ENCODE results near the gene TMEM131L. TPM values are rescaled to one million over a fixed set of nuclear protein-coding genes. Genes with fewer than 3 reads are reported as not detected.

The TMEM131L gene
- polyA plus RNA-seq, 1 donor = 61.1 TPM

GRCh38 chr4:153474251-153474650 lies 8.1 kb downstream of the TMEM131L start:
- DNase-seq = no peak

GRCh38 chr4:153476829-153477574 lies 10.8 kb downstream of the TMEM131L start:
- no peak for DNase-seq

- DNase-seq = no peak
Measured at GRCh38 chr4:153479101-153479500, 12.9 kb downstream of the TMEM131L start.

- no peak for DNase-seq
Measured at GRCh38 chr4:153480704-153481103, 14.5 kb downstream of the TMEM131L start.

GRCh38 chr4:153481478-153481877 lies 15.3 kb downstream of the TMEM131L start:
- no peak for DNase-seq

- no peak for DNase-seq
Measured at GRCh38 chr4:153483432-153484418, 17.6 kb downstream of the TMEM131L start.

GRCh38 chr4:153485359-153485758 lies 19.2 kb downstream of the TMEM131L start:
- no peak for DNase-seq

- no peak for DNase-seq
Measured at GRCh38 chr4:153485860-153486259, 19.7 kb downstream of the TMEM131L start.

GRCh38 chr4:153486281-153487151 lies 20.4 kb downstream of the TMEM131L start:
- no peak for DNase-seq

GRCh38 chr4:153488006-153488891 lies 22.1 kb downstream of the TMEM131L start:
- no peak for DNase-seq

GRCh38 chr4:153489856-153490558 lies 23.8 kb downstream of the TMEM131L start:
- no peak for DNase-seq

GRCh38 chr4:153490985-153491483 lies 24.9 kb downstream of the TMEM131L start:
- no peak for DNase-seq

GRCh38 chr4:153494562-153494961 lies 28.4 kb downstream of the TMEM131L start:
- no peak for DNase-seq

- no peak for DNase-seq
Measured at GRCh38 chr4:153495480-153496193, 29.5 kb downstream of the TMEM131L start.

GRCh38 chr4:153497091-153497531 lies 31.0 kb downstream of the TMEM131L start:
- DNase-seq = no peak

- peak; percentile 66 for DNase-seq
Measured at GRCh38 chr4:153497988-153498967, 32.1 kb downstream of the TMEM131L start.

GRCh38 chr4:153499005-153499404 lies 32.8 kb downstream of the TMEM131L start:
- DNase-seq = no peak

GRCh38 chr4:153501578-153501977 lies 35.4 kb downstream of the TMEM131L start:
- no peak for DNase-seq

Data from hindlimb muscle (tissue), 1 donor.